ENCODE results near the gene NAA11.

Gene NAA11

DNA sequence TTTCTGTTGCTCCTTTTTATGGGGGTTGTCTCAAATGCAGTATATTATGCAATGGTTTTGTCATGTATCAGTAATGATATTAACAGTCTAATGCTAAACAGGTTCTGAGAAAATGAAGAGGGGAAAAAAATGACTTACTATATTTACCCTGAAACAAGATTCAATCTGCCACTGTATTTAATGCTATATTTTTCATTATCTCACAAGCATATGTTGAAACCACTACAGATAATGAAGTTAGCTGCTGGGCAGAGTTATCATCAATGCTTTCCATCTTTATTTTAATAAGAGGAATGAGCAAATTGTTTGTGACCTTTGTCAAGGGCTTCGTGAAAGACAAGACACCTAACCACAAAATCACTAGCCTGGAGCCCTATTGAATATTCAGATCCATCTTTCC is 32.6 kb upstream of the NAA11 start:
- TF ChIP-seq, protein P1, sequence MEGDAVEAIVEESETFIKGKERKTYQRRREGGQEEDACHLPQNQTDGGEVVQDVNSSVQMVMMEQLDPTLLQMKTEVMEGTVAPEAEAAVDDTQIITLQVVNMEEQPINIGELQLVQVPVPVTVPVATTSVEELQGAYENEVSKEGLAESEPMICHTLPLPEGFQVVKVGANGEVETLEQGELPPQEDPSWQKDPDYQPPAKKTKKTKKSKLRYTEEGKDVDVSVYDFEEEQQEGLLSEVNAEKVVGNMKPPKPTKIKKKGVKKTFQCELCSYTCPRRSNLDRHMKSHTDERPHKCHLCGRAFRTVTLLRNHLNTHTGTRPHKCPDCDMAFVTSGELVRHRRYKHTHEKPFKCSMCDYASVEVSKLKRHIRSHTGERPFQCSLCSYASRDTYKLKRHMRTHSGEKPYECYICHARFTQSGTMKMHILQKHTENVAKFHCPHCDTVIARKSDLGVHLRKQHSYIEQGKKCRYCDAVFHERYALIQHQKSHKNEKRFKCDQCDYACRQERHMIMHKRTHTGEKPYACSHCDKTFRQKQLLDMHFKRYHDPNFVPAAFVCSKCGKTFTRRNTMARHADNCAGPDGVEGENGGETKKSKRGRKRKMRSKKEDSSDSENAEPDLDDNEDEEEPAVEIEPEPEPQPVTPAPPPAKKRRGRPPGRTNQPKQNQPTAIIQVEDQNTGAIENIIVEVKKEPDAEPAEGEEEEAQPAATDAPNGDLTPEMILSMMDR (IDR thresholded peaks at IDR 0.05; ENCODE audit: insufficient read depth, low read depth, low read length, missing control alignments) = no peak
- DNase-seq (ENCODE audit: low read depth) = no peak
- no peak overlapping the region for H3K4me3 ChIP-seq (ENCODE audit: low read depth, low read length)

DNA sequence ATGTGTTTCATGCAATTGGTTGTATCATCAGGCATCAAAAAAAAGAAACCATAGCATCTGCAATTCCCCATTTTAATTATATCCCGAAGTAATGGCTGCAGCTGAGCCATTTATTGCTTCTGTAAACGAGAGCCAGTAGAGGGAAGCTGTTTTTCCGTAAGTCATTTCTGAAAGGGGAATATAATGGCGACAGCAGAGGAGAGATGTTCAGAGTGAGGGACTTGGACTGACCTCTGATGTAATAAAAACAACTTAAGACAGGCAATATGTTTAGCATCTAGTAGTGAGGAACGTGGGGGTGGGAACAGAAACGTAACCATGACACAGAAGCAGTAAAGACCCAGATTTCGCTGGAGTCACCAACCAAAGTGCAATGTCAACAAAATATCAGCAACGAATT is 31.5 kb upstream of the NAA11 start:
- no peak overlapping the region for H3K4me3 ChIP-seq (ENCODE audit: low read depth, low read length)
- no peak for DNase-seq (ENCODE audit: low read depth)
- TF ChIP-seq, protein P1 (IDR thresholded peaks at IDR 0.05; ENCODE audit: insufficient read depth, low read depth, low read length, missing control alignments) = no peak

DNA sequence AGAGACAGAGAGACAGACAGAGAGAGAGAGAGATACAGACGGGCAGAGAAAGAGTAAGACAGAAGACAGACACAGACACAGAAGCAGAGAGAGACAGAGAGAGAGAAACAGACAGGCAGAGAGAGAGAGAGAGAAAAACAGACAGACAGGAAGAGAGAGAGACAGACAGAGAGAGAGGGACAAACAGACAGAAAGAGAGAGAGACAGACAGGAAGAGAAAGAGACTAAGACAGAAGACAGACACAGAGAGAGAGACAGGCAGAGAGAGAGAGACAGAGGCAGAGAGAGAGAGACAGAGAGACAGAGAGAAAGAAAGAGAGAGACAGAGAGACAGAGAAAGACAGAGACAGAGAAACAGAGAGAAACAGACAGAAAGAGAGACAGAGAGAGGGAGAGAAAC is 27.2 kb upstream of the NAA11 start:
- DNase-seq (ENCODE audit: low read depth) = no peak
- TF ChIP-seq, protein P1 (IDR thresholded peaks at IDR 0.05; ENCODE audit: insufficient read depth, low read depth, low read length, missing control alignments) = no peak
- H3K4me3 ChIP-seq (ENCODE audit: low read depth, low read length) = no peak overlapping the region

DNA sequence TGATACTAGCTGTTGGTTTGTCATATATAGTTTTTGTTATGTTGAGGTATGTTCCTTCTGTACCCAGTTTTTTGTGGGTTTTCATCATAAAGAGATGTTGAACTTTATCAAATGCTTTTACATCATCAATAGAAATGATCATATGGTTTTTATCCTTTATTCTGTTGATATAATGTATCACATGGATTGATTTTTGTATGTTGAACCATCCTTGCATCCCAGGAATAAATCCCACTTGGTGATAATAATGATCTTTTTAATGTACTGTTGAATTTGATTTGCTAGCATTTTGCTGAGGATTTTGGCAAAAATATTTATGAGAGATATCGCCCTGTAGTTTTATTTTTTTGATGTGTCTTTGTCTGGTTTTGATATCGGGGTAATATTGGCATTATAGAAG is 22.5 kb upstream of the NAA11 start:
- DNase-seq (ENCODE audit: low read depth) = no peak
- TF ChIP-seq, protein P1 (IDR thresholded peaks at IDR 0.05; ENCODE audit: insufficient read depth, low read depth, low read length, missing control alignments) = no peak
- H3K4me3 ChIP-seq (ENCODE audit: low read depth, low read length) = no peak overlapping the region

DNA sequence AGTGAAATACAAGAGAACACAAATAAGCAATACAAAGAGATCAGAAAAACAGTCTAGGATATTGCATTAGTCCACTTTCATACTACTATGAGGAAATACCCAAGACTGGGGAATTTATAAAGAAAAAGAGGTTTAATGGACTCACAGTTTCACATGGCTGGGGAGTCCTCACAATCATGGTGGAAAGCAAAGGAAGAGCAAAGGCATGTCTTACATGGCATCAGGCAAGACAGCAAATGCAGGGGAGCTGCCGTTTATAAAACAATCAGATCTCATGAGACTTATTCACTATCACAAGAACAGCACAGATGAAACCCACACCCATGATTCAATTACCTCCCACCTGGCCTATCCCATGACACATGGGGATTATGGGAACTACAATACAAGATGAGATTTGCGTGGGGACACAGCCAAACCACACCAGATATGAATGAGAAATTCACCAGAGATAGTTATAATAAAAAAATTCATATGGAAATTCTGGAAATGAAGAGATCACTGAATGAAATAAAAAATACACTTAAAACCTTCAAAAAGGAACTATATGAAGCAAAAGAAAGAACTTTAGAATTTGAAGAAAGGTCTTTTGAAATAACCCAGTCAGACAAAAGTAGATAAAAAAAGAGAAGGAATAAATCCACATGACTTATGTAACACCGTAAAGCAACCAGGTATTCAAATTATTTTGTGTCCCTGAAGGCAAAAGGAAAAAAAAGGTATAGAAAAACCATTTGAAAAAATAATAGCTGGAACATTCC is 16.2 kb upstream of the NAA11 start:
- TF ChIP-seq, protein P1 (IDR thresholded peaks at IDR 0.05; ENCODE audit: insufficient read depth, low read depth, low read length, missing control alignments) = no peak
- DNase-seq (ENCODE audit: low read depth) = no peak
- H3K4me3 ChIP-seq (ENCODE audit: low read depth, low read length) = no peak overlapping the region

DNA sequence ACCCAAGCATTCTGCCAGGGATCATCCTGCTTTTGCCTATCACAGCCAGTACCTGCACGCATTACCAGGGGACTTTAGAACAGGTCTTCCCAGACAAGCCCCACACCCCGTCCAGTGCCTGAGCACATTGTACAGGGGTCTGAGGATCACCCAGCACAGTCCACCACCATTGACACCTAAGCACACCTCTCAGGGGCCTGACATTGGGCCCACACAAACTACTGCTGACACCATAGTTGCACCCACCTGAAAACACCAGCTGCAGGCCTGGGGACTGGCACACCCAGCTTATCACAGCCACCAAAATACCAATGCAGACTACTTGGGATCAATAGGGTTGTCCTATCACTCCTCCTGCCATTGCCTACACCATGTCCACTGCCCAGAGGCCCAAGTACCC is 14.7 kb upstream of the NAA11 start:
- TF ChIP-seq, protein P1 (IDR thresholded peaks at IDR 0.05; ENCODE audit: insufficient read depth, low read depth, low read length, missing control alignments) = no peak
- H3K4me3 ChIP-seq (ENCODE audit: low read depth, low read length) = no peak overlapping the region
- DNase-seq (ENCODE audit: low read depth) = no peak

DNA sequence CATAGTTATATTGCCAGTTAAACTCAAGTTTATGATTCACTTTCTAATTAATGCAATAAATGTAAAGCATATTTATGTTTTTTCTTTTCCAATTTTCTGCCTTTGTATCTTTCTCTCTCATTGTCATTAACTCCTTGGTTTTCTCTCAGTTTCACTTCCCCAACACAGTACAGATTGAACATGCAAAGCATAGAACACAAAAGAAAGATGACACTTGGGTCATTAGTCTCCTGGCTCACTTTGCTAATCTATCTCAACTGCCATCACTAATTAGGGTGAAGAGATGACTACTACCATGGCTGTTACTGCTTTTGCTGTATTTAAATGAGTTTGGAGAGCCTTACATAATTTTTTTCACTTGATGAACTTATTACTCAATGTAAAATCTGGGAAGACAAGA is 12.3 kb upstream of the NAA11 start:
- DNase-seq (ENCODE audit: low read depth) = no peak
- no peak overlapping the region for H3K4me3 ChIP-seq (ENCODE audit: low read depth, low read length)
- TF ChIP-seq, protein P1 (IDR thresholded peaks at IDR 0.05; ENCODE audit: insufficient read depth, low read depth, low read length, missing control alignments) = no peak
